T-helper 17 cell (primary cell): ENCODE data around the gene PCSK4. TPM values are rescaled to one million over a fixed set of nuclear protein-coding genes. Genes with fewer than 3 reads are reported as not detected.
"Not testable (repeated sequence)": the region's sequence is repeated elsewhere in the genome, so short reads cannot be mapped to it uniquely, and the experiment has no call there.

Experiments
- ATAC-seq: fragments of 150-1000 bp; cut with Tn5 transposase; 2 replicates; pipeline ENCODE4 v1.10.0; 2021; ENCODE audit warnings: mild to moderate bottlenecking, moderate library complexity
- DNase-seq, 3 donors: peaks; one replicate each; pipeline versions ENCODE4 v3.0.0 to v3.0.0-alpha.2; 2020 to 2021
- H3K9me3 ChIP-seq: one replicate; pipeline ENCODE4 v1.7.0; 2013; ENCODE audit warnings: low read length, mild to moderate bottlenecking; ENCODE audit not compliant: control insufficient read depth, poor library complexity, severe bottlenecking
- H3K27ac Mint-ChIP-seq: one replicate; pipeline ENCODE4 v1.8.0; 2022; ENCODE audit warnings: mild to moderate bottlenecking, moderate library complexity, mixed read lengths
- H3K27me3 Mint-ChIP-seq: one replicate; pipeline ENCODE4 v1.8.0; 2022; ENCODE audit warnings: mixed read lengths
- H3K36me3 Mint-ChIP-seq: one replicate; pipeline ENCODE4 v1.8.0; 2022; ENCODE audit warnings: low read depth, mixed read lengths
- H3K4me1 Mint-ChIP-seq: one replicate; pipeline ENCODE4 v1.8.0; 2022; ENCODE audit warnings: mild to moderate bottlenecking, mixed read lengths
- H3K4me3 Mint-ChIP-seq: one replicate; pipeline ENCODE4 v1.8.0; 2022; ENCODE audit warnings: mild to moderate bottlenecking, moderate library complexity, mixed read lengths
- total RNA-seq, 4 donors: library from RNA in 2 of 4; stranded (reverse) in 2 of 4; gene quantifications; one replicate each; pipeline ENCODE4 v1.2.3 and lab custom pipeline; 2022 to 2026

The PCSK4 gene
- total RNA-seq, 2 donors from 2014 or later: 3.3 to 4.5 TPM

- no peaks in the 10 kb centered on the region for H3K27me3 Mint-ChIP-seq
Measured at GRCh38 chr19:1482361-1483130, 7.6 kb downstream of the PCSK4 start.

GRCh38 chr19:1481893-1482360, 8.2 kb downstream of the PCSK4 start:
- H3K27me3 Mint-ChIP-seq: no peaks in the 10 kb centered on the region
- DNase-seq: no peak
- peaks cover 4% of the 10 kb centered on the region for H3K36me3 Mint-ChIP-seq
- H3K9me3 ChIP-seq: no peaks in the 10 kb centered on the region
- ATAC-seq: no peak
- no peak overlapping the region for H3K27ac Mint-ChIP-seq
- peaks cover 14% of the 10 kb centered on the region for H3K4me1 Mint-ChIP-seq
- no peak overlapping the region for H3K4me3 Mint-ChIP-seq

More at GRCh38 chr19:1482361-1483130, 7.6 kb downstream of the PCSK4 start:
- no peaks in the 10 kb centered on the region for H3K9me3 ChIP-seq
- Mint-ChIP-seq H3K4me3 (no peak overlapping the region), H3K36me3 (peaks cover 4% of the 10 kb centered on the region), H3K4me1 (peaks cover 12% of the 10 kb centered on the region), H3K27ac (no peak overlapping the region)
- ATAC-seq (no peak), DNase-seq (no peak)

- Mint-ChIP-seq H3K27ac (no peak overlapping the region), H3K27me3 (no peaks in the 10 kb centered on the region), H3K36me3 (peaks cover 4% of the 10 kb centered on the region), H3K4me3 (no peak overlapping the region), H3K4me1 (peaks cover 14% of the 10 kb centered on the region)
- H3K9me3 ChIP-seq: no peaks in the 10 kb centered on the region
- DNase-seq (no peak), ATAC-seq (no peak)
Measured at GRCh38 chr19:1481224-1481892, 8.8 kb downstream of the PCSK4 start.

GRCh38 chr19:1478934-1479707, 11.0 kb downstream of the PCSK4 start, which contains the start of gene C19orf25:
Gene C19orf25 (minus strand): TSS chr19:1479215. CDS start chr19:1478903, 312 bp downstream.
- H3K9me3 ChIP-seq: no peaks in the 10 kb centered on the region
- H3K27me3 Mint-ChIP-seq: no peaks in the 10 kb centered on the region
- peak within 1 kb of the TSS; percentile 96 for H3K4me3 Mint-ChIP-seq
- peak; percentile 81 to 85 (median 84) for DNase-seq
- peaks cover 14% of the 10 kb centered on the region for H3K4me1 Mint-ChIP-seq
- ATAC-seq: peak; percentile 99
- H3K36me3 Mint-ChIP-seq: peaks cover 4% of the 10 kb centered on the region
- H3K27ac Mint-ChIP-seq: peak within 1 kb of the TSS; percentile 89

GRCh38 chr19:1477056-1477455, 13.1 kb downstream of the PCSK4 start:
- DNase-seq: not testable (repeated sequence)

GRCh38 chr19:1475751-1476437, 14.3 kb downstream of the PCSK4 start:
- Mint-ChIP-seq H3K27me3 (no peaks in the 10 kb centered on the region), H3K4me1 (peaks cover 16% of the 10 kb centered on the region), H3K4me3 (no peak overlapping the region), H3K27ac (no peak overlapping the region), H3K36me3 (peaks cover 4% of the 10 kb centered on the region)
- no peaks in the 10 kb centered on the region for H3K9me3 ChIP-seq
- no peak for DNase-seq
- ATAC-seq: no peak

More at GRCh38 chr19:1477056-1477455, 13.1 kb downstream of the PCSK4 start:
- Mint-ChIP-seq H3K4me3 (peak overlapping the region; percentile 96), H3K4me1 (peaks cover 14% of the 10 kb centered on the region), H3K27ac (peak overlapping the region; percentile 37)
- H3K27me3 Mint-ChIP-seq, ATAC-seq, H3K9me3 ChIP-seq, H3K36me3 Mint-ChIP-seq: not testable (repeated sequence)

- Mint-ChIP-seq H3K4me3 (no peak overlapping the region), H3K36me3 (peaks cover 3% of the 10 kb centered on the region), H3K27ac (no peak overlapping the region), H3K4me1 (peaks cover 14% of the 10 kb centered on the region), H3K27me3 (no peaks in the 10 kb centered on the region)
- no peaks in the 10 kb centered on the region for H3K9me3 ChIP-seq
- no peak for DNase-seq
- no peak for ATAC-seq
Measured at GRCh38 chr19:1474765-1475351, 15.3 kb downstream of the PCSK4 start.

GRCh38 chr19:1474011-1474764, 16.0 kb downstream of the PCSK4 start:
- no peaks in the 10 kb centered on the region for H3K9me3 ChIP-seq
- ATAC-seq (no peak), DNase-seq (peak in 1 of 3 donors; percentile 7)
- no peaks in the 10 kb centered on the region for H3K27me3 Mint-ChIP-seq
- no peak overlapping the region for H3K4me3 Mint-ChIP-seq
- H3K4me1 Mint-ChIP-seq: peaks cover 12% of the 10 kb centered on the region
- H3K27ac Mint-ChIP-seq: no peak overlapping the region
- peaks cover 3% of the 10 kb centered on the region for H3K36me3 Mint-ChIP-seq

GRCh38 chr19:1473085-1473851, 16.9 kb downstream of the PCSK4 start:
- Mint-ChIP-seq H3K27ac (no peak overlapping the region), H3K4me1 (peaks cover 9% of the 10 kb centered on the region), H3K4me3 (peak overlapping the region; percentile 9), H3K36me3 (no peaks in the 10 kb centered on the region), H3K27me3 (no peaks in the 10 kb centered on the region)
- no peaks in the 10 kb centered on the region for H3K9me3 ChIP-seq
- DNase-seq (peak in 1 of 3 donors; percentile 5), ATAC-seq (no peak)

- peak in 1 of 3 donors; percentile 7 for DNase-seq
- peak overlapping the region; percentile 90 for H3K4me3 Mint-ChIP-seq
- peaks cover 9% of the 10 kb centered on the region for H3K4me1 Mint-ChIP-seq
- no peak overlapping the region for H3K27ac Mint-ChIP-seq
- no peak for ATAC-seq
- H3K9me3 ChIP-seq: no peaks in the 10 kb centered on the region
- H3K27me3 Mint-ChIP-seq: no peaks in the 10 kb centered on the region
- no peaks in the 10 kb centered on the region for H3K36me3 Mint-ChIP-seq
Measured at GRCh38 chr19:1472231-1473084, 17.7 kb downstream of the PCSK4 start.
